ENCODE measurements around the gene FAM83C.

Gene FAM83C

DNA sequence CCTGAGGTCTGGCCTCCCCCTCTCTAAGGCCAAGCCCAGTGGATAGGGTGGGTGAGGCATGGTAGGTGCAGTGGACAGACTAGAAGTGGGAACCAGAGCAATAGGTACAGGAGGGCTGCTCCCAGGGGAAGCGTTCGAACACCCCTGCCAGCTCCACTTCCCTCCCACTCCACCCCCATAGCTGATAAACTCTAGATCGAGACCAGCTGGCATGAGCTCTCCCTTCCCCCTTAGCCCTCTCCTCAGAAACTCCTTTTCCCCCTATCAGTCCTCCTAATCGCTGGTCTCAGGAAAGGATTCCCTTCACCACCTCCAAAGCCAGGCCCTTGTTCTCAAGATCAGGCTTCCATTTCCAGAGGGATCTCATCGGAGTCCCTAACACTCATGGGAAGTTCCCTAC, 6.0 kb upstream of the FAM83C start:
- no peak for DNase-seq

DNA sequence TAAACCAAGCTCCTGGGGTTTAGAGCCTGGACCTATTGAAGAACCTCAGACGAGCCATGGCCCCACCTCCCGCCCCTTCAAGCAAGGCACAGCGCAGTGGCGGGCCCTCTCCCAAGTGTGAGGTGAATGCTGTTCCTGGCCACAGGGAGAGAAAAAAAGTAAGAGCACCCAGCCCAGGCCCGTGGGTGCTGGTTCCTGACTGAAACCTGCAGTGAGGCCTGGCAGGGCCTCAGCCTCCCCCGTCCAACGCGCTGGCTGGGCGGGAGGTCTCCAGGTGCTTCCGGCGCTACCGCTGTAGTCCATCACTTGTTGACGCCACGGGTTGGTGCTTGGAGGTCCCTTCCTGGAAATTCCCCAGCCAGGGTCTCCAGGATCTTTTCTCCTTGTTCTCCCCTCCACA, 5.5 kb upstream of the FAM83C start:
- DNase-seq = no peak

DNA sequence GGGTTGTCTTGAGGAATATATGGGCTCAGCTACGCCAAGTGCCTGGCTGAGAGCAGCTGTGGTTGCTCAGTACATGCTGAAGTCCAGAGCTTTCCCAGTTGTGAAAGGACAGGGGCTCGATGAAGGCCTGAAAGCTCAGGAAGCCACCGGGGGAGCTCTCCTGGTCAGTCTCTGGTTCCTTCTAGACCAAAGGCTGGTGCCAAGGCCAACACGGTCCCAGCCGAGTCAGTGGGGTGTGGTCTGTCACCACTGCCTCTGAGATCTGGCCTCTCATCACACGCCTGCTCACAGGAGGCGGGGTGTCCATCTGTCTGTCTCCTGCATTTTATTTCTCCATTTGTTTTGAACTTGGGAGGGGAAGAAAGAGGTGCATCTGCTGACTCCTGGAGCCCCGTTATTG, 4.9 kb upstream of the FAM83C start:
- DNase-seq = no peak

DNA sequence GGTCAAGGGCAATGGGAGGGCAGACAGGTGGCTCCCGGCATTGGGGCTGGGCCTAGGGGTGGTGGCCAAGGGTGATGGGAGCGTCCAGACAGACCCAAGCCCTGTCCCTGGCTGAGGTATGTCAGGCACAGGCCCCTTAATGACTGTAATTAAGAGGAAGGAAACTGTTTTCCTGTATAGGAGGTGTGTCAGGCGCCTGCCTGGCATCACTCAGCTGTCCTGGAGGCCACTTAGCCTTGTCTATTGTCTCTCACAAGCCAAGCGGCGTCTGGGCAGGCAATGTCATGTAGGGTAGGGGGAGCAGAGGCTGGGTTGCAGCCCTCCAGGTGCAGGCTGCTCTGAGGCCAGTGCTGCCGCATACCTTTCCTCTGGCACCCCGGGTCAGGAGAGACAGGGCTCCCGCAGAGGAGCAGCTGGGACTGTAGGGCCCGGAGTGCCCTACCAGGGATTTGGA, 3.9 kb upstream of the FAM83C start:
- DNase-seq = no peak

DNA sequence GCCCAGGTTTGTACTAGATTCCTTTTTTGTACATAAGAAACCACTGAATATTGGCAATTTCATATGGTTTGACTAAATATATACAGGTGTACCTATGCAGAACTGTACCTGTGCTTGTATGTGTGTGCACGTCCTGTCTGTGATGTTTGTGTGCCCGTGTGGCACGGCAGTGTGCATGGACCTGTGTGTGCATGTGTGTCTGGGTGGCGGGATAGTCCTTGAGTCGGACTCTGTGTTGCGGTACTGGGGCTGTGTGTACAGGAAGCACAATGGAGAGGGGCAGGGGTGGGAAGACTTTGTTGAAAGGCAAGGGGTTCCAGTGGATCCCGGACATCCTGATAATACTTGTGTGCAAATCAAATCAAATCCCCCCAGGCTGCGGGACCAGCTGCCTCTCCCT, 3.4 kb upstream of the FAM83C start:
- no peak for DNase-seq

DNA sequence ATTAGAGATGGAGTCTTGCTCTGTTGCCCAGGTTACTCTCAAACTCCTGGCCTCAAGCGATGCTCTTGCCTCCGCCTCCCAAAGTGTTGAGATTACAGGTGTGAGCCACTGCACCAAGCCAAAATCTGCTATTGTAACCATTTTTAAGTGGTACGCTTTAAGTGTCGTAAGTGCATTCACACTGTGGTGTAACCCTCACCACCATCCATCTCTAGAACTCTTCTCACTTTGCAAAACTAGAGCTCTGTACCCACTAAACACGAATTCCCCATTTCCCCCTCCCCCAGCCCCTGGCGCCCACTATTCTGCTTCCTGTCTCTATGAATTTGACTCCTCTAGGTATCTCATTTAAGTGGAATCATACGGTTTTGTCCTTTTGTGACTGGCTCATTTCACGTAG, 2.8 kb upstream of the FAM83C start:
- DNase-seq = no peak

DNA sequence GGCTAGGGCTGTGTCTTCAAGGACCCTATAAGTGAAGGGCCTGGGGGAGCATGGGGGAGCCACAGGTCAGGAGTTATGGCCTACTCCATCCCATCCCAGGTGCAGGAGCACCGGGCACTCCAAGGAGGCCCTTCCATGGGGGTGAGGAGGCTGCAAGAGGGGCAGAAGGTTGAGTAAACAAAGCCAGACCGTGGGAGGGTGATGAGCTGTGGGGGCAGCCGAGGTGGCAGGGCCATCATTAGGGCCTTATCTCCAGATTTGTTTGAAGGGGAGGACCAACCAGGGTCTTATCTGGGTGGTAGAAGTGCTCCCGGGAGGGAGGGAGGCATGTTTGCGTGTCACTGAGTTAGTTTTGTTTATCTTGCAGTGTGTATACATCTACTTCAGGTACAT, 2.1 kb upstream of the FAM83C start:
- no peak for DNase-seq

DNA sequence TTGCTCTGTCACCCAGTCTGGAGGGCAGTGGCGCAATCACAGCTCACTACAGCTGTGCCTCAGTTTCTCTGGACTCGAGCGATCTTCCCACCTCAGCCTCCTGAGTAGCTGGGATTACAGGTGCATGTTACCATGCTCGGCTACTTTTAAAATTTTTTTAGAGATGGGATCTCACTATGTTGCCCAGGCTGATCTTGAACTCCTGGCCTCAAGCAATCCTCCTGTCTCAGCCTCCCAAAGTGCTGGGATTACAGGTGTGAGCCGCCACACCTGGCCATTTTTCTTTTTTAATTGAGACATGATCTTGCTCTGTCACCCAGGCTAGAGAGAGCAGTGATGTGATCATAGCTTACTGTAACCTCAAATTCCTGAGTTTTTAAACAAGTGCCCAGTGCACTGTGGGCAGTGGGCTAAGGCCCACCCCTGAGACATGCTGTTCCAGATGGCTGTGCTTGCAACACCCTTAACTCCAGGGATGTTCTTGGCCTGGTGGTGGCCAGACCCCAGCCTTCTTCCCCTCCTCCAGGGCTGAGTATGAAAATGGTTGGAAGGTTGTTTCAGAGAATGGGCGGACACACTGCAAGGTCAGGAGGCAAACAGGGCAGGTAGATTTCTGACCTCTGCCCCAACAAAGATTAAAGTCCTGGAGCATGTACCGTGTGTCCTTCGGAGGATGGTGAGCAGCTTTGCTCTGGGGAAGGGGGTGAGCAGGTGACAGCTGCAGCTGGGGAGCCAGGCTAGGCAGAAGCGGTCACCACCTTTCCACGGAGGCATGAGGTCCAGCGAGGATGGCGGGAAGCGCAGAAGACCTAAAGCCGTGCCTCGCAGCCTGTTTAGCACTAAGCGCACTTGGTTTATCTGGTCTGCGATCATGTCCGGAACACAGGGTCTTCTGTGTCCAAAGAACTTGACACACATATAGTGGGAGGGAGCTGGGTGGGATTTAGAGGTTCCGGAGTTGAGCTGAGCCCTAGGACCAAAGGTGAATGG, 1.4 kb upstream of the FAM83C start:
- no peak for DNase-seq

DNA sequence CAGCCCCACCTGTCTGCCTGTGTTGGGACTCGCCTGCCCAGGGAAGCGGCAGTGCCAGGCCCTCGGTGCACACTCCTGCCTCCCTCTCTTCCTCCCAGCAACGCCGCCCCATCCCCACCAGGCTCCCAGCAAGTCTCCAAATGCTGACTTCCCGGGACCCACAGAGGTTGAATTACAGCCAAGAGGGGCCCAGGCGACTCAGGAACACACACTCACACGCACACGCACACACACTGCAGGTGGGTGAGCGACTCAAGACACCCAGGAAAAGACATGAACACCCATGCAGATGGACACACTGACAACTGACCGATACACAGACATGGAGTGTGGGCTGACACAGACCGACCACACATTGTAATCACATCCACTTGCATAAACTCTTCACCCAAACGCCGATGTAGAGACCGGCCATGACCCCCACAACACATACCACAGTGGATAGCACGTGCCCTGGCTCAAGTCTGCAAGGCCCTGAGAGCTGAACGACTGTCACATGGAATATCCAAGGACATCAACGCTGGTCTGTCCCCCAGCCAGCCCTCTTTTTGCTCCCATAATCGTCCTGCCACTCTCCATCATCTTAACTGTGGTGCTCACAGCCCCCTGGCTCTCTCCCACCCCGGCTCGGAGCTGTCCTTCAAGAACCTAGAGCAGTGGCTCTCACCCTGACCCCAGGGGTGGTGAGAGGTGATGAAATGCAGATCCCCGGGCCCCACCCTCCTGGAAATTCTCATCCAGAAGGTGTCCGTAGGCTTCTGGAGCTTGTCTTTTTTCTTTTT, 470 bp upstream of the FAM83C start:
- DNase-seq = no peak

DNA sequence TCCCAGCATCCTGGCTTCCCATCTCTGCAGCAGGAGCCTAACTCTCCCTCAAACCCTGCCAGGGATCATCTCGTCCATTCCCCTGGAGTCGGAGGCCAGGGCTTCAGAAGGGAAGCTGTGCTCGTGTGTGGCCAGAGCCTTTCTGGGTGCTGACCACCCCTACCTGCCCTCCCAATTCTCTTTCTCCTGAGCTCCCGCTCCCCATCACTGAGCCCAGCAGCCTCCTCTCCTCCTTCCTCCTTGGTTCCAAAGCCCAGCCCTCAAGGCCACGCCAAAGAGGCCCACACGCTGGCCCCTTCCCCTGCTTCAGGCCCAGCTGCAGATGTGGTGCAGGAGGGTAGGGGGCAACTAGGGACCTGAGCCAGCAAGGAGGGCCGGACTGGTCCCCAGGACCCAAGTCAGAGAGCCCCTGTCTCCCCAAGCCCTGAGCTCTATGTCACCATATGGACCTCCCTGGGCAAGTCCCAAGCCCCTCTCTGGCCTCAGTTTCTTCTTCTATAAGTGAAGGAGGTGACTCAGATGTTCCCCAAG, 1.3 kb downstream of the FAM83C start:
- DNase-seq = no peak

DNA sequence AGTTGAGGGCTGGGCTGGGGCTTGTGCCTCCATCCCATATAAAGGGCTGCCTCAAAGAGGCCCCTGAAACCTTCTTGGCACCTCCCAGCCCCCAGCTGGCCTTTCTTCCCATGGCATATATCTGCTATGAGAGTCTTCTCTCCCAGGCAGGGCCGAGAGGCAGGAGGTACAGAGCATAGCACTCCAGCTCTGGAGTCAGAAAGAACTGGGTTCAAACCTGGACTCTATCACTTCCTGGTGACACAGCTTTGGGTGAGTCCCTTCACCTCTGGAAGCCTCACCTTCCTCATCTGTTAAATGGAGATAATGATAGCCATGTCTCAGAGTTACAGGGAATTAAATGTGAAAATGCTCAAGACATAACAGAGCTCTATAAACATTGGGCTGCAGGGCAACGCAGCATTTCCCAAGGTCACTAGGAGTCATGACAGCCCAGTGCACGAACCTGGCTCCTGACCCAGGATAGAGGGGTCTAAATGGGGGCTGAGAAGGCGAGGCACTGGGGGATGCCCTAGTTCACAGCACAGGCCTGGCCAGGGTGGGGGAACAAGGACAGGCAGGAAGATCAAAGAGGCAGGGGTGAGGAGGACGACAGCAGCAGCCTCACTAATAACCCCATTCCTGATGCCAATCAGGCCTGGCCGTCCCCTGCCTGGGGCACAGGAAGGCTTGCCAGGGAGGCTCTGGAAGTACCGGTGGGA, 1.9 kb downstream of the FAM83C start:
- DNase-seq = no peak

DNA sequence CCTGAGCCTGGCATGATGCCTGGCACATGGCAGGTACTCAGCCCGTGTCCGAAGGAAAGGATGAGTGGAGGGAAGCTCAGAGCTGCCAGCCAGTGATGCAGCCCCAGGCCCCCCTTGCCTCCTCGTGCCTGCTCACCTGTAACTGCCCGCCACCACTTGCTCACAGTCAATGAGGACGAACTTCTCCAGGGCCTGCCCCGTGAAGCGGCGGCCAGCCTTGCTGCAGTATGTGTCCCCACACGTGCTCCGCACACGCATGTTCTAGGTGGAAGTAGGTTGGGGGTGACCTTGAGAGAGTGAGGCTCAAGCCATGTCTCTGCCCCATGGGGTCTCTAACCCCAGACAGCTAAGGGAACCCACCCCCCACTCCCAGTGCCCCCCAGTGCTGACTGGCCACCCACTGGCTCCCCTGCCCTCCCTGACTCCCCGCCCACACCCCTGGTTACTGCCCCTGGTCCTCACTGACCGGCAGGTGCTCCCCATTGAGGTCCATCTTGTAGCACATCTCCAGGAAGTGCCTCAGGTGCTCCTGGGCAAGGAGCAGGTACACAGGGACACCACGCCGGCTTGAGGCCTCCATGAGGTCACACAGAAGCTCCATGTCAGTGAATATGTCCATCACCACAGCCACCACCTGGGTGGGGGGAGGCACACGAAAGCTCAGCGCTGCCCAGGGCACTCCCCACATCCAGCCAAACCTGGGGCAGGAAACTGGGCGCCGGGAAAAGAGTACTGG, 3.7 kb downstream of the FAM83C start:
- no peak for DNase-seq

DNA sequence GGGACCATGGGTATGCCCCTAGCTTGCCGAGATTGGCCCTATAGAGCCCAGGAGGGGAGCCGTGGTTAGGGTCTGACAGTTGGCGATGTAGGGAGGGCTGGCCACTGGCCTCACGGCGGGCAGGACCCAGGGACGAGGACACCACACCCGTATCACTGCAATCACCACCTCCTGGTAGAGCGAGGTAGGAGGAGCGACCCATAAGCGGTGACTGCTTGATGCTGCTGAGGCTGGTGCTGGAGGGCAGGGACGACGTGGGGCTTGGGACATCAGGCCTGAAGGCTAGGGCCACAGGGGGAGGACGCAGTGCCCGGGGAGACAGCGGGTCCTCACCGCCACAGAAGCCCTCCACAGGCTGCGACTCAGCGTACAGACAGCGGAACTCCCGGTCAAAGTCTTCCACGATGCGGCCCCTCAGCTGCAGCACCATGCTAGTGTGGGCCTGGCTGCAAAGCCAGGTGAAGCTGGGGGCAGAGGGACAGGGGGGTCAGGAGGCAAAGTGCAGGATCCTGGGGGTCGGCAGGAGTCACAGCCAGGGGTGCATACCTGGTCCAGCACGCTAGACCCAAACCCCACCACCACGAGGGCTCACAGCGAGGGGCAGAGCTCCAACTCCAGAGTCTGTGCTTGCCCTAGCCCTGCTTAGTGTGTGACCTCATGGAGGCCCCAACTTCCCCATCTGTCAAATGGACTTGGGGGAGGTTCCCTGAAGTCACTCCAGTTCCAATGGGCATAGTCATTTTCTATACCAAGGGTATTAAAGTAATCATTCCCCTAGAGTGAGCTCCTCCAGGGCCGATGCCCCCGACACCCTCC, 4.5 kb downstream of the FAM83C start:
- DNase-seq = no peak

DNA sequence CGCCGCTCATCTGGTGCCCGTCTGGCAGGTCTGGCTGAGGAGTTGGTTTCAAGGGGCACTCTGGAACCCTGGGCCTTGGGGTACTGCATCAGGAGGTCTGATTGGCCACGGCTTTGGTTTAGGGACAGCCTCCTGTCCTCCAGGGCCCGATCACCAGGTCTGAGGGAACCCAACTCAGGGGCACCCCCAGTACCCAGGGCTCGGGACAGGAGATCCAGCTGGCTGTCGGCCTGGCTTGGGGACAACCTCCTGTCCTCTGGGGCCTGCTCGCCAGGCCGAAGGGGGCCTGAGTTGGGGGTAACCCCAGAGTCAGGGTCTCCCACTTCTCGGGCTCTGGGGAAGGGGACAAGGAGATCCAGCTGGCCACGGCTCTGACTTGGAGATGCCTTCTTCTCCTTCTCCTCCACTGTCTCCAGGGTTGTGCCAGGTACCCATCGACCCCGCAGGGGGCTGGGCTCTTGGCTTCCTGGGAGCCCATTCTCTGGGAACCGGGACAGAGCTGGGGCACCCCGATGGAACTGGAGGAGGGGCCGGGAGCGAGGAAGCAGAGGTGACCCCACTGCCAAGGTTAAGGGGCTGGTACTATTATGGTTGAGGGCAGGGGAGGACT, 5.2 kb downstream of the FAM83C start:
- DNase-seq = no peak

DNA sequence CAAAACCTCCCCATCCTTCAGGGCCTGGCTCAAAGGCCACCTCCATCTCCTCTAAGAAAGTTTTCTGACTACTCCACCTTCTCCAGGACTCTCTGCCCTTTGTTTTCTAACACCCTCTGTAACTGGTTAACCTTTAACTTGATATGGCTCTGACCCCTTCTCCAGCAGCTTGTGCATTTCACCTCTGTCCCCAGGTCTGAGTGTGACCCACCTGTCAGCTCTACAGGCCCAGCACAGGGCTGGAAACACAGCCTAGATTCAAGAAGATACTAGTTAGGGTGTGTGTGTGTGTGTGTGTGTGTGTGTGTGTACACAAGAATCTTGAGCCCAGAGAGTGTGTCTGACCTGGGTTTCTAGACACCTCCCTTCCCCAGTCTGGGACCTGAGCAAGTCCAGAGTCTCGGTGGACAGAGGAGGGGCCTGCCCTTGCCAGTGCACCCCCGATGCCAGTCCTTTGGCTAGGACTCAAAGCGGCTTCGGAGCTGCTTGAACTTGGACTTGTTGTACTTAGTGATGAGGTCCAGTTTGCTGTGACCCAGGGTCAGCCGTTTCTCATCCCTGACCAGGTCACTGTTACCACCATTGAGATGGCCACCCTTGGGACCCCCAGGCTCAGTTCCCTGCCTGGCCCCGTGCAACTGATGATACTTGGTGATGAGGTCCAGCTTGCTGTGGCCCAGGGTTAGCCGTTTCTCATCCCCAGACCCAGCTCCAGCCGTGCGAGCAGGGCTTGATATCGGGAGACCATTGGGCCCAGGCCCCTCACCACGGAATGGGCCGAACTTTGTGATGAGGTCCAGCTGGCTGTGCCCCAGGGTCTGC, 5.9 kb downstream of the FAM83C start:
- DNase-seq = no peak

DNA sequence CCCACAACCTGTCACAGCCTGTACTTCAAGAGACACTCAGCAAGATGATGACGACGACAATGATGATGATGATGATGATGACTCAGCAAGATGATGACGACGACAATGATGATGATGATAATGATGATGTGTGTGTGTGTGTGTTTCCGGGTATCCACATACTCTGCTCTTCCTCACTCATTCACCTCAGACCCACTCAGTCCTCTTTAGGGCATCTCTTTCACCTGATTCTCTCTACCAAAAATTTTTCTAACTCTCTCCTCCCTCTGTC, 6.5 kb downstream of the FAM83C start:
- no peak for DNase-seq

DNA sequence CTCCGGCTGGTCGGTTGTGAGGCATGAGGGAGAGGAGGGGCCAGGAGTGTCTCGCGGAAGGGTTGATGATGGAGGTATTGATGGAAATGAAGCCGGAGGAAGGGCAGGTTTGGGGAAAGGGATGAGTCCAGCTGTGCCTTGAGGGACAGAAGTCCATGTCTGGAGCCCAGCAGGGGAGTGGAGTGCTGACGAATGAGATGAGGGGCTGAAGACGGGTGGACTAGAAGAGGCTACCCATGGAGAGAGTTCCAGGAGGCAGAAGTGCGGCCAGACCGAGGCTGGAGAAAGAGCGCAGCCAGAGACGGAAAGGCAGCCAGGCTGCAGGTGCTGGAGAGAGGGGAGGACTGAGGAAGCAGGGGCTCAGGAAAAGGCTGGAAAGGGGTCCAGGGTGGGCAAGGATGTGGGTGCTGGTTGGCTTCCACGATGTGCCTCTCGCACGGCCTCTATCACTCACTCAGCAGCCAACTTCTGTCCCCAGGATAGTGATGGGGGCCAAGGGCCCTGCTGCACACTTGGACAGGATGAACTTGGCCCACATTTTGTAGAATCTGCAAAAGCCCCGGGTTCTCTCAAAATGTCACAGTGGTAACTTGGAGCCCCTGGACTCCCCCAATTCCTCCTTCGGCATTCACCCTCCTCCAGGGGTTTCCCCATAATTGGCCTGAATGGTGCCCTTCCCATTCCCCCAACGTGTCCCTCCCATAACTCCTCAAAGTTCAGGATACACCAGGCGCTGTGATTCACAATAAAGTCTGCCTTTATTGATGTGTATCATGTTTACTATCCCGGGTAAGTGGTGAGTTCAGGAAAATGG, 7.0 kb downstream of the FAM83C start:
- DNase-seq = no peak

DNA sequence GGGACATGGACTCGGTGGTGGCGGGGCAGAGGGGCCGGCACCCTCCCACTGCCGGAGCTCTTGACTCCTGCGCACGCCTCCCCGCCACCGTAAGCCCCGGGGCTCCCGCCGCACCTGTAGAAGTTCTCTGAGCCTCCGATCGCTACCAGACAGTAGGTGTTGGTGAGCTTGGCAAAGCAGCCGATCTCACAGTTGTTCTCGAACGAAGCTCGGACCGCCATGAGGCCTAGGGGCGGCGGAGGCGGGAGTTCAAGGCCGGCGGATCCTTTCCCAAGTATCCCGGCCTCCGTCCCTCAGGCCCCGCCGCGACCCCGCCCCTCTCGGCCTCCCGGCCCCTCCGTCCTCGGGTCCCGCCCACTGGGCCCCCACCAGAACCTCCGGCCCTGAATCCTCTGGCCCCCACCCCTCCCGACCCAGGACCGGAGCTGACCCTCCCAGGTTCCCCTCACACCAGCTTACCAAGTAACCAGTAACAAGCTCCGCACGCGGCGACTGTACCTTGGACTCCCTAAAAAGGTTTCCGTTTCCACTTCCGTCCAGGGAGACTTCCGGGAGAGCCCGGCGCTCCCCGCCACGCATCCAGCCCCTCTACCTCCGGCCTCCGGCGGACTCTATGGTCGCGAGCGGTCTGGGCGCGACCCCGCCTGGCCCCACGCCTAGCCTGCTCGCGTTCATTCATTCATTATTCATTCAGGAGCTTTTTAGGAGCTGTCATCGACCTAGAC, 7.8 kb downstream of the FAM83C start, which contains the start of gene EIF6:
Gene EIF6 (minus strand): TSS at position 506 of the 725 bp plus-strand sequence. CDS start 285 bp downstream, at position 221.
- DNase-seq = peak; percentile 72

Measured in stimulated activated CD4-positive, alpha-beta T cell treated with anti-CD3 and anti-CD28 coated beads, Interleukin-4, amount 100 ng/mL, for 4 hours (primary cell).